SK-N-SH treated with all-trans-retinoic acid at 6 μM for 48 hours (cell line): Measurements from ENCODE around the gene KLF3.

ENCODE experiments used
- ATAC-seq: fragments of 200-7000 bp; cut with Tn5 transposase; 3 replicates; pipeline ENCODE4 v1.9.1; 2020; ENCODE audit warnings: mild to moderate bottlenecking, moderate library complexity
- BACH2 ChIP-seq: fragments of 250-450 bp; sonication (Bioruptor Pico); IDR thresholded peaks from 2 replicates; pipeline ENCODE4 v1.9.0; 2021; ENCODE audit warnings: mild to moderate bottlenecking, borderline replicate concordance
- CSDC2 ChIP-seq: fragments of 250-450 bp; sonication (Bioruptor Pico); IDR thresholded peaks from 2 replicates; pipeline ENCODE4 v1.5.0; 2020; ENCODE audit warnings: mild to moderate bottlenecking, moderate library complexity
- ESRRG ChIP-seq: fragments of 250-450 bp; sonication (Bioruptor Pico); IDR thresholded peaks from 2 replicates; pipeline ENCODE4 v1.6.1; 2021; ENCODE audit warnings: mild to moderate bottlenecking
- GLIS3 ChIP-seq: fragments of 250-450 bp; sonication (Bioruptor Pico); IDR thresholded peaks from 2 replicates; pipeline ENCODE4 v1.5.0; 2020; ENCODE audit warnings: mild to moderate bottlenecking, moderate library complexity
- ISL1 ChIP-seq: fragments of 250-450 bp; sonication (Bioruptor Pico); IDR thresholded peaks from 2 replicates; pipeline ENCODE4 v2.1.2; 2022; ENCODE audit warnings: mild to moderate bottlenecking, moderate library complexity
- PPARA ChIP-seq: fragments of 250-450 bp; sonication (Bioruptor Pico); IDR thresholded peaks from 2 replicates; pipeline ENCODE4 v1.5.0; 2020; ENCODE audit warnings: mild to moderate bottlenecking, borderline replicate concordance
- RARB ChIP-seq: fragments of 250-450 bp; sonication (Bioruptor Pico); IDR thresholded peaks from 2 replicates; pipeline ENCODE4 v1.8.0; 2021; ENCODE audit warnings: mild to moderate bottlenecking, moderate library complexity
- SNAI2 ChIP-seq: fragments of 250-450 bp; sonication (Bioruptor Pico); IDR thresholded peaks from 2 replicates; pipeline ENCODE4 v1.5.0; 2020; ENCODE audit warnings: mild to moderate bottlenecking, moderate library complexity
- TCF4 ChIP-seq: fragments of 250-450 bp; sonication (Bioruptor Pico); IDR thresholded peaks from 2 replicates; pipeline ENCODE4 v1.8.0; 2021; ENCODE audit warnings: mild to moderate bottlenecking, moderate library complexity, borderline replicate concordance
- TOX ChIP-seq: fragments of 250-450 bp; sonication (Bioruptor Pico); IDR thresholded peaks from 2 replicates; pipeline ENCODE4 v1.8.0; 2021; ENCODE audit warnings: mild to moderate bottlenecking, moderate library complexity, borderline replicate concordance
- ZC3H10 ChIP-seq: fragments of 250-450 bp; sonication (Bioruptor Pico); IDR thresholded peaks from 2 replicates; pipeline ENCODE4 v1.5.1; 2021; ENCODE audit warnings: mild to moderate bottlenecking, moderate library complexity
- ZFP3 ChIP-seq: fragments of 250-450 bp; sonication (Bioruptor Pico); IDR thresholded peaks from 2 replicates; pipeline ENCODE4 v1.5.0; 2020; ENCODE audit warnings: mild to moderate bottlenecking, moderate library complexity
- ZFP30 ChIP-seq: fragments of 450-650 bp; formaldehyde crosslinking; IDR thresholded peaks from 2 replicates; pipeline ENCODE4 v1.5.0; 2022; ENCODE audit warnings: mild to moderate bottlenecking, moderate library complexity
- ZNF565 ChIP-seq: fragments of 450-650 bp; formaldehyde crosslinking; conservative IDR thresholded peaks from 2 replicates; pipeline ENCODE4 v1.5.0; 2020; ENCODE audit warnings: low read depth, mild to moderate bottlenecking, moderate library complexity
- ZNF8 ChIP-seq: fragments of 450-650 bp; formaldehyde crosslinking; IDR thresholded peaks from 2 replicates; pipeline ENCODE4 v1.5.0; 2020; ENCODE audit warnings: mild to moderate bottlenecking, moderate library complexity
- TF ChIP-seq, protein P1 (sequence below): fragments of 250-450 bp; sonication (Bioruptor Pico); IDR thresholded peaks from 2 replicates; pipeline ENCODE4 v1.8.0; 2021; ENCODE audit warnings: low read depth, mild to moderate bottlenecking, moderate library complexity, borderline replicate concordance
- TF ChIP-seq, protein P2 (sequence below): fragments of 250-450 bp; sonication (Bioruptor Pico); IDR thresholded peaks from 2 replicates; pipeline ENCODE4 v1.8.0; 2020; ENCODE audit warnings: mild to moderate bottlenecking, moderate library complexity, borderline replicate concordance
- TF ChIP-seq, protein P3 (sequence below): fragments of 250-450 bp; sonication (Bioruptor Pico); IDR thresholded peaks from 2 replicates; pipeline ENCODE4 v1.5.0; 2020; ENCODE audit warnings: mild to moderate bottlenecking, moderate library complexity
- TF ChIP-seq, protein P4 (sequence below): fragments of 250-450 bp; sonication (Bioruptor Pico); IDR thresholded peaks from 2 replicates; pipeline ENCODE4 v1.5.1; 2021; ENCODE audit warnings: mild to moderate bottlenecking, moderate library complexity
- TF ChIP-seq, protein P5 (sequence below): fragments of 250-450 bp; sonication (Bioruptor Pico); IDR thresholded peaks from 2 replicates; pipeline ENCODE4 v1.5.1; 2020; ENCODE audit warnings: low read depth, mild to moderate bottlenecking, moderate library complexity

The KLF3 gene

DNA sequence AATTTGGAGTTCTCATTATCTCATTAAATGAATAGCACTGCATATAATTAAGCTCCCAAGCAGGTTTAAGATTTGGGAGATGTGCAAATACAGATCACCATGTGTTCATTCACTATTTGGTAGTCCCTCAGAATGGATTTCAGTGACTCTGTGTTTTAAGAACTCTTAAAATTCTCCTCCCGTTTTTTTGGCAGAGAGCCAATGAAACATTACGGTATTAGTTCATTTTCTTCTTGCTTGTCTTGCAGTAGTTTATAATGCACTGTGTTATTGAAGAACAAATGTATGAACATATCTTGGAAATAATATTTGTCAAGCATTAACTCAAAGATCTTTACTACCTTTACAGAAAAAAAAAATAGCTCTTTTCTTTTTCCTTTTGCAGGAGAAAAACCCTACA lies 32.7 kb downstream of the KLF3 start:
- no peak for ATAC-seq
- TF ChIP-seq, protein P1, sequence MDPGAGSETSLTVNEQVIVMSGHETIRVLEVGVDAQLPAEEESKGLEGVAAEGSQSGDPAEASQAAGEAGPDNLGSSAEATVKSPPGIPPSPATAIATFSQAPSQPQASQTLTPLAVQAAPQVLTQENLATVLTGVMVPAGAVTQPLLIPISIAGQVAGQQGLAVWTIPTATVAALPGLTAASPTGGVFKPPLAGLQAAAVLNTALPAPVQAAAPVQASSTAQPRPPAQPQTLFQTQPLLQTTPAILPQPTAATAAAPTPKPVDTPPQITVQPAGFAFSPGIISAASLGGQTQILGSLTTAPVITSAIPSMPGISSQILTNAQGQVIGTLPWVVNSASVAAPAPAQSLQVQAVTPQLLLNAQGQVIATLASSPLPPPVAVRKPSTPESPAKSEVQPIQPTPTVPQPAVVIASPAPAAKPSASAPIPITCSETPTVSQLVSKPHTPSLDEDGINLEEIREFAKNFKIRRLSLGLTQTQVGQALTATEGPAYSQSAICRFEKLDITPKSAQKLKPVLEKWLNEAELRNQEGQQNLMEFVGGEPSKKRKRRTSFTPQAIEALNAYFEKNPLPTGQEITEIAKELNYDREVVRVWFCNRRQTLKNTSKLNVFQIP (CRISPR knock-in tag), result no peak
- TF ChIP-seq ZC3H10 (CRISPR knock-in tag), result no peak
- no peak for TF ChIP-seq TCF4
- TF ChIP-seq, protein P2, sequence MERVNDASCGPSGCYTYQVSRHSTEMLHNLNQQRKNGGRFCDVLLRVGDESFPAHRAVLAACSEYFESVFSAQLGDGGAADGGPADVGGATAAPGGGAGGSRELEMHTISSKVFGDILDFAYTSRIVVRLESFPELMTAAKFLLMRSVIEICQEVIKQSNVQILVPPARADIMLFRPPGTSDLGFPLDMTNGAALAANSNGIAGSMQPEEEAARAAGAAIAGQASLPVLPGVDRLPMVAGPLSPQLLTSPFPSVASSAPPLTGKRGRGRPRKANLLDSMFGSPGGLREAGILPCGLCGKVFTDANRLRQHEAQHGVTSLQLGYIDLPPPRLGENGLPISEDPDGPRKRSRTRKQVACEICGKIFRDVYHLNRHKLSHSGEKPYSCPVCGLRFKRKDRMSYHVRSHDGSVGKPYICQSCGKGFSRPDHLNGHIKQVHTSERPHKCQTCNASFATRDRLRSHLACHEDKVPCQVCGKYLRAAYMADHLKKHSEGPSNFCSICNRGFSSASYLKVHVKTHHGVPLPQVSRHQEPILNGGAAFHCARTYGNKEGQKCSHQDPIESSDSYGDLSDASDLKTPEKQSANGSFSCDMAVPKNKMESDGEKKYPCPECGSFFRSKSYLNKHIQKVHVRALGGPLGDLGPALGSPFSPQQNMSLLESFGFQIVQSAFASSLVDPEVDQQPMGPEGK (CRISPR knock-in tag), result no peak

DNA sequence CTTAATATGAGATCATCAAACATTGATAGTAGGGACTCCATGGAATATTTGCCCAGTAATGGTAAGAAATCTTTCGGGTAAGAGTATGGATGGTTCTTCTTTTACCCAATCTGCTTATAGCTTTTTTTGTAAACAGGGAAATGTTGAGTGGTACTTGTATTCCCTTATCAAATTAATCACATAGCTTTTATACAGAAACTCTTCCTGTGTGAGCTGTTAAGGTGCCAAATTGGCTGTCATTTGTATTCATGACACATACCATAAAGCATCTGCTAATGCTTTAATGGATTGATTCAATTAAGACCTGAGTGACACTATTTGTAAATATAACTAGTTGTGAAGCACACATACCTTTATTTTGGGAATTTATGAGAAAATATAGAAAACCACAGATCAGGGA lies 34.2 kb downstream of the KLF3 start:
- no peak for TF ChIP-seq SNAI2 (CRISPR knock-in tag)
- no peak for TF ChIP-seq RARB
- no peak for TF ChIP-seq TOX
- TF ChIP-seq ESRRG (CRISPR knock-in tag), result no peak
- no peak for TF ChIP-seq ZNF565 (CRISPR knock-in tag)
- no peak for TF ChIP-seq TCF4
- no peak for TF ChIP-seq CSDC2
- no peak for TF ChIP-seq ZFP30 (CRISPR knock-in tag)
- no peak for ATAC-seq

DNA sequence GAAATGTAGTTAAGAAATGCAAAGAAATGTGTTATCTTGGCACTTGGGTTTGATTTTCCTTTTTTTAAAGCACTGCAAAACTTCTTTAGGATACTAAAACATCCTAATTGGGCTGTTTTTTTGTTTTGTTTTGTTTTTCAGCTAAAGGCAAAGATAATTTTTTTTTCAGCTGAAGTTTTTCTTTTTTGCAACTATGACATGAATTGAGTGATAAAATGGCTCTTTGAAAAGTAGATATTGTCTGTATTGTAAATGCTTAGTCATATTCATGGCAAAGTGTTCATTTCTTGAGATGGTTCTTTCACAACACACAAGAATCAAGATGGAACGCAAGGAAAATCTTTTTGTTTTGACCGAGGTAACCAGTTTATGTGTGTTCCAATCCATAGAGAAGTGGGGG lies 35.1 kb downstream of the KLF3 start:
- TF ChIP-seq ZC3H10 (CRISPR knock-in tag) (no peak), GLIS3 (CRISPR knock-in tag) (no peak), ZFP30 (CRISPR knock-in tag) (no peak), ESRRG (CRISPR knock-in tag) (no peak), SNAI2 (CRISPR knock-in tag) (no peak), ISL1 (no peak), TOX (no peak), ZNF8 (CRISPR knock-in tag) (no peak), TCF4 (no peak), BACH2 (CRISPR knock-in tag) (no peak), CSDC2 (no peak), PPARA (CRISPR knock-in tag) (no peak), ZFP3 (CRISPR knock-in tag) (no peak)
- TF ChIP-seq, protein P3, sequence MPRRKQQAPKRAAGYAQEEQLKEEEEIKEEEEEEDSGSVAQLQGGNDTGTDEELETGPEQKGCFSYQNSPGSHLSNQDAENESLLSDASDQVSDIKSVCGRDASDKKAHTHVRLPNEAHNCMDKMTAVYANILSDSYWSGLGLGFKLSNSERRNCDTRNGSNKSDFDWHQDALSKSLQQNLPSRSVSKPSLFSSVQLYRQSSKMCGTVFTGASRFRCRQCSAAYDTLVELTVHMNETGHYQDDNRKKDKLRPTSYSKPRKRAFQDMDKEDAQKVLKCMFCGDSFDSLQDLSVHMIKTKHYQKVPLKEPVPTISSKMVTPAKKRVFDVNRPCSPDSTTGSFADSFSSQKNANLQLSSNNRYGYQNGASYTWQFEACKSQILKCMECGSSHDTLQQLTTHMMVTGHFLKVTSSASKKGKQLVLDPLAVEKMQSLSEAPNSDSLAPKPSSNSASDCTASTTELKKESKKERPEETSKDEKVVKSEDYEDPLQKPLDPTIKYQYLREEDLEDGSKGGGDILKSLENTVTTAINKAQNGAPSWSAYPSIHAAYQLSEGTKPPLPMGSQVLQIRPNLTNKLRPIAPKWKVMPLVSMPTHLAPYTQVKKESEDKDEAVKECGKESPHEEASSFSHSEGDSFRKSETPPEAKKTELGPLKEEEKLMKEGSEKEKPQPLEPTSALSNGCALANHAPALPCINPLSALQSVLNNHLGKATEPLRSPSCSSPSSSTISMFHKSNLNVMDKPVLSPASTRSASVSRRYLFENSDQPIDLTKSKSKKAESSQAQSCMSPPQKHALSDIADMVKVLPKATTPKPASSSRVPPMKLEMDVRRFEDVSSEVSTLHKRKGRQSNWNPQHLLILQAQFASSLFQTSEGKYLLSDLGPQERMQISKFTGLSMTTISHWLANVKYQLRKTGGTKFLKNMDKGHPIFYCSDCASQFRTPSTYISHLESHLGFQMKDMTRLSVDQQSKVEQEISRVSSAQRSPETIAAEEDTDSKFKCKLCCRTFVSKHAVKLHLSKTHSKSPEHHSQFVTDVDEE (CRISPR knock-in tag), result no peak
- TF ChIP-seq, protein P1 (CRISPR knock-in tag), result no peak
- TF ChIP-seq, protein P4, sequence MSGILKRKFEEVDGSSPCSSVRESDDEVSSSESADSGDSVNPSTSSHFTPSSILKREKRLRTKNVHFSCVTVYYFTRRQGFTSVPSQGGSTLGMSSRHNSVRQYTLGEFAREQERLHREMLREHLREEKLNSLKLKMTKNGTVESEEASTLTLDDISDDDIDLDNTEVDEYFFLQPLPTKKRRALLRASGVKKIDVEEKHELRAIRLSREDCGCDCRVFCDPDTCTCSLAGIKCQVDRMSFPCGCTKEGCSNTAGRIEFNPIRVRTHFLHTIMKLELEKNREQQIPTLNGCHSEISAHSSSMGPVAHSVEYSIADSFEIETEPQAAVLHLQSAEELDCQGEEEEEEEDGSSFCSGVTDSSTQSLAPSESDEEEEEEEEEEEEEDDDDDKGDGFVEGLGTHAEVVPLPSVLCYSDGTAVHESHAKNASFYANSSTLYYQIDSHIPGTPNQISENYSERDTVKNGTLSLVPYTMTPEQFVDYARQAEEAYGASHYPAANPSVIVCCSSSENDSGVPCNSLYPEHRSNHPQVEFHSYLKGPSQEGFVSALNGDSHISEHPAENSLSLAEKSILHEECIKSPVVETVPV, result no peak
- ATAC-seq, result no peak

DNA sequence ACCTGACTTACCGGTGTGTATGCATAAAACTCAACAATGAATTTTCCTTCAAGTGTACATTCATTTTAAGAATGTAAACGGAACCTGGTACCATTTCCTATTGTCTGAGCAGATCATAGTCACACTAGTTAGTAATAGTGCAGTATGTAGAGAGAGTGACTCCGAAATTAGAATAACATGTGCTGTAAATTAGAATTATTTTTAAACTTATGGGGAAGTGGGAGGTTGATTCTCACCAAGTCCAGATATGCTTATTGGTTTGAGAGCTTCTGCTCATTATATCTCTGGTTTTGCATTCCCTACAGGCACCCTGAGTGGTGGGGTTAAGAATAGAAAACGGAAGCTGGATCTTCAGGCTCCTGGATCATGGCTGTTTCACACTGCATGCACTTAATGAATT lies 39.6 kb downstream of the KLF3 start:
- no peak for ATAC-seq
- TF ChIP-seq TOX (no peak), PPARA (CRISPR knock-in tag) (no peak), GLIS3 (CRISPR knock-in tag) (no peak), ZNF8 (CRISPR knock-in tag) (no peak), SNAI2 (CRISPR knock-in tag) (no peak), RARB (no peak), ZFP3 (CRISPR knock-in tag) (no peak)
- TF ChIP-seq, protein P5, sequence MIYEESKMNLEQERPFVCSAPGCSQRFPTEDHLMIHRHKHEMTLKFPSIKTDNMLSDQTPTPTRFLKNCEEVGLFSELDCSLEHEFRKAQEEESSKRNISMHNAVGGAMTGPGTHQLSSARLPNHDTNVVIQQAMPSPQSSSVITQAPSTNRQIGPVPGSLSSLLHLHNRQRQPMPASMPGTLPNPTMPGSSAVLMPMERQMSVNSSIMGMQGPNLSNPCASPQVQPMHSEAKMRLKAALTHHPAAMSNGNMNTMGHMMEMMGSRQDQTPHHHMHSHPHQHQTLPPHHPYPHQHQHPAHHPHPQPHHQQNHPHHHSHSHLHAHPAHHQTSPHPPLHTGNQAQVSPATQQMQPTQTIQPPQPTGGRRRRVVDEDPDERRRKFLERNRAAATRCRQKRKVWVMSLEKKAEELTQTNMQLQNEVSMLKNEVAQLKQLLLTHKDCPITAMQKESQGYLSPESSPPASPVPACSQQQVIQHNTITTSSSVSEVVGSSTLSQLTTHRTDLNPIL, result no peak
- TF ChIP-seq, protein P3 (CRISPR knock-in tag), result no peak
- TF ChIP-seq, protein P1 (CRISPR knock-in tag), result no peak
